NCI-H1436 treated with DMSO at 0.1 percent for 48 hours (cell line): ENCODE data around the gene MAML1.
"Not testable (repeated sequence)": the region's sequence is repeated elsewhere in the genome, so short reads cannot be mapped to it uniquely, and the experiment has no call there.

Source experiments
- DNase-seq: peaks from one replicate; lab custom pipeline; 2025; lab: John Stamatoyannopoulos, UW

MAML1 gene, protein sequence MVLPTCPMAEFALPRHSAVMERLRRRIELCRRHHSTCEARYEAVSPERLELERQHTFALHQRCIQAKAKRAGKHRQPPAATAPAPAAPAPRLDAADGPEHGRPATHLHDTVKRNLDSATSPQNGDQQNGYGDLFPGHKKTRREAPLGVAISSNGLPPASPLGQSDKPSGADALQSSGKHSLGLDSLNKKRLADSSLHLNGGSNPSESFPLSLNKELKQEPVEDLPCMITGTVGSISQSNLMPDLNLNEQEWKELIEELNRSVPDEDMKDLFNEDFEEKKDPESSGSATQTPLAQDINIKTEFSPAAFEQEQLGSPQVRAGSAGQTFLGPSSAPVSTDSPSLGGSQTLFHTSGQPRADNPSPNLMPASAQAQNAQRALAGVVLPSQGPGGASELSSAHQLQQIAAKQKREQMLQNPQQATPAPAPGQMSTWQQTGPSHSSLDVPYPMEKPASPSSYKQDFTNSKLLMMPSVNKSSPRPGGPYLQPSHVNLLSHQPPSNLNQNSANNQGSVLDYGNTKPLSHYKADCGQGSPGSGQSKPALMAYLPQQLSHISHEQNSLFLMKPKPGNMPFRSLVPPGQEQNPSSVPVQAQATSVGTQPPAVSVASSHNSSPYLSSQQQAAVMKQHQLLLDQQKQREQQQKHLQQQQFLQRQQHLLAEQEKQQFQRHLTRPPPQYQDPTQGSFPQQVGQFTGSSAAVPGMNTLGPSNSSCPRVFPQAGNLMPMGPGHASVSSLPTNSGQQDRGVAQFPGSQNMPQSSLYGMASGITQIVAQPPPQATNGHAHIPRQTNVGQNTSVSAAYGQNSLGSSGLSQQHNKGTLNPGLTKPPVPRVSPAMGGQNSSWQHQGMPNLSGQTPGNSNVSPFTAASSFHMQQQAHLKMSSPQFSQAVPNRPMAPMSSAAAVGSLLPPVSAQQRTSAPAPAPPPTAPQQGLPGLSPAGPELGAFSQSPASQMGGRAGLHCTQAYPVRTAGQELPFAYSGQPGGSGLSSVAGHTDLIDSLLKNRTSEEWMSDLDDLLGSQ

DNA sequence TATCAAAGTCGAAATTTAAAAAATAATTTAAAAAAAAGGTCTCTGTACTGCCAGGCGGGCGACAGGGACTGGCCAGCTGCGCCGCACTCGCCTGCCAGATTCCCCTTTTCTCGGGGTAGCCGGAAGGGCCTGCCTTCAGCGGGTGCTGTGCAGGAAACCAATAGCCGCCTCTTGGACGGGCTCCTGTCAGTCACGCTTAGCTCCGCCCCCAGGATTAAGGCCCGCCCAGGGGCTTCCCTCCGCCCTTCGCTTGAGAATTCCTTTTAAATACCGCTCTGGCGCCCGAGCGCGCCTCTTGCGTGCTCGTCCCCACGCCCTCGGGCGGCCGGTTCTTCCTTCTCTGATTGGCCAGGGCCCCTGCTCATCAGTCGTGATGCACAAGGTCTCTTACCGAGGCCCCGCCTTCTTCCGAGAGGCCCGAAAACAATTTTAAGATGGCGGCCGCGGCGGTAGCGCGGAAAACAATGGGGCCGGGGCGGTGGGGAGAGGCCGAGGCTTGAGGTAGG, at the start of gene MAML1:
Gene MAML1, plus strand, starts transcription at position 411 of the 506 bp plus-strand sequence. CDS start 291 bp downstream, outside the sequence.
- DNase-seq: peak; percentile 87

DNA sequence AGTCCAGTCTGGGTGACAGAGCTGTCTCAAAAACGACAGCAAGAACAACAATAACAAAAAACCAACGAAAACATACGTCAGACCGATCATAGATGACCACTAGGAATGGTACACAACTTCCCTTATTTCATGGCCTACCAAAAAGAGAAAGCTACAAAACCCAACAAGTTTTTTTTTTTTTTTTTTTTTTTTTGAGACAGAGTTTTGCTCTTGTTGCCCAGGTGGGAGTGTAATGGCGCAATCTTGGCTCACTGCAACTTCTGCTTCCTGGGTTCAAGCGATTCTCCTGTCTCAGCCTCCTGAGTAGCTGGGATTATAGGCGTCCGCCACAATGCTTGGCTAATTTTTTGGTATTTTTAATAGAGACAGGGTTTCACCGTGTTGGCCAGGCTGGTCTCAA, 43.4 kb upstream of the MAML1 start:
- DNase-seq: not testable (repeated sequence)

DNA sequence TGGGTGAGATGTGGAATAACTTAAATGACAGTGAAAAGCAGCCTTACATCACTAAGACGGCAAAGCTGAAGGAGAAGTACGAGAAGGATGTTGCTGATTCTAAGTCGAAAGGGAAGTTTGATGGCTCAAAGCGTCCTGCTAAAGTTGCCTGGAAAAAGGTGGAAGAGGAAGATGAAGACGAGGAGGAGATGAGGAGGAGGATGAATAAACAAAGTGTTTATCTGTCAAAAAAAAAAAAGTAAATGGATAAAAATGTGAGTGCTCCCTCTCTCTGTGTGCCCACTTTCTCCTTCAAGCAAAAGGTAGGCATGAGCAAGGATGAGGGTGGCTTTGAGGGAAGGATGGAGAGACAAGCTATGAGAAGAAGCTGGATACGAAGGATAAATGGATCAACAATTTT, 38.1 kb upstream of the MAML1 start:
- DNase-seq: no peak

DNA sequence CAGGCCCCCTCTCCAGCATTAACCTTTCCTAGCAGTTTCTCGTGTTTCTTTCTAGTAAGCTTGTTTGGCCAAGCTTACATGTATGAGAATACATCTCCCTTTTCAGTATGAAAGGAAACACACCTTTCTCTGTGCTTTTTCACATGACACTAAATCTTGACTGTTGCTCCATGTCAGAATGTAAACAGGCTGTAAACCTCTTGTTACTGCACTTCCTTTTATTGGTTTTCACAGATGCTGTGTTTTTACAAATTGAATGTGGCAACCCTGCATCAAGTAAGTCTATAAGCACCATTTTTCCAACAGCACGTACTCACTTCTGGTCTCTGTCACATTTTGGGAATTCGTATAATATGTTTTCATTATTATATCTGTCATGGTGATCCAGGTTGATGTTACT, 36.0 kb upstream of the MAML1 start:
- DNase-seq: no peak

DNA sequence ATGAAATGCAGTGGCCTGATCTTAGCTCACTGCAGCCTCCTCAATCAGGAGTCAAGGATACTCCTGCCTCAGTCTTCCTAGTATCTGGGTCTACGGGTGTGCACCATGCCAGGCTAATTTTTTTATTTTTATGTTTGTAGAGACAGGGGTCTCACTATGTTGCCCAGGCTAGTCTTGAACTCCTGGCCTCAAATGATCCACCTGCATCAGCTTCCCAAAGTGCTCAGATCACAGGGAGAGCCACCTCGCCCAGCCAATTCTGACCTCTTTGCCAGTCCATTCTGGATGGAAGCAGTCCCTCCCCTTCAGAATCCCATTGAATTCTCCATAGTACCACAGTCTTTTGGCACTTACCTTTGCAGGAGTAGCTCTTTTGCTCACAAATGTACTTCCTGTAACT, 35.5 kb upstream of the MAML1 start:
- no peak for DNase-seq

DNA sequence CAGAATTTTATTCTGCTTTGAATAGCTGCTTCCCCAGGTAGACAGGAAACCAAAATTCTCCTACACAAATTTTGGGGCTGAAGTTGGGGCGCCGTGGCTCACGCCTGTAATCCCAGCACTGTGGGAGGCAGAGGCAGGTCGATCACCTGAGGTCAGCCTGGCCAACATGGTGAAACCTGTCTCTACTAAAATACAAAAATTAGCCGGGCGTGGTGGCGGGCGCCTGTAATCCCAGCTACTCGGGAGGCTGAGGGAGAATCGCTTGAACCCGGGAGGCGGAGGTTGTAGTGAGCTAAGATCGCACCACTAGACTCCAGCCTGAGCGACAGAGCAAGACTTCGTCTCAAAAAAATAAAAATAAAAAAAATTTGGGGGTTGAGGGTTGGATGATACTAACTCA, 35.1 kb upstream of the MAML1 start:
- DNase-seq: not testable (repeated sequence)

DNA sequence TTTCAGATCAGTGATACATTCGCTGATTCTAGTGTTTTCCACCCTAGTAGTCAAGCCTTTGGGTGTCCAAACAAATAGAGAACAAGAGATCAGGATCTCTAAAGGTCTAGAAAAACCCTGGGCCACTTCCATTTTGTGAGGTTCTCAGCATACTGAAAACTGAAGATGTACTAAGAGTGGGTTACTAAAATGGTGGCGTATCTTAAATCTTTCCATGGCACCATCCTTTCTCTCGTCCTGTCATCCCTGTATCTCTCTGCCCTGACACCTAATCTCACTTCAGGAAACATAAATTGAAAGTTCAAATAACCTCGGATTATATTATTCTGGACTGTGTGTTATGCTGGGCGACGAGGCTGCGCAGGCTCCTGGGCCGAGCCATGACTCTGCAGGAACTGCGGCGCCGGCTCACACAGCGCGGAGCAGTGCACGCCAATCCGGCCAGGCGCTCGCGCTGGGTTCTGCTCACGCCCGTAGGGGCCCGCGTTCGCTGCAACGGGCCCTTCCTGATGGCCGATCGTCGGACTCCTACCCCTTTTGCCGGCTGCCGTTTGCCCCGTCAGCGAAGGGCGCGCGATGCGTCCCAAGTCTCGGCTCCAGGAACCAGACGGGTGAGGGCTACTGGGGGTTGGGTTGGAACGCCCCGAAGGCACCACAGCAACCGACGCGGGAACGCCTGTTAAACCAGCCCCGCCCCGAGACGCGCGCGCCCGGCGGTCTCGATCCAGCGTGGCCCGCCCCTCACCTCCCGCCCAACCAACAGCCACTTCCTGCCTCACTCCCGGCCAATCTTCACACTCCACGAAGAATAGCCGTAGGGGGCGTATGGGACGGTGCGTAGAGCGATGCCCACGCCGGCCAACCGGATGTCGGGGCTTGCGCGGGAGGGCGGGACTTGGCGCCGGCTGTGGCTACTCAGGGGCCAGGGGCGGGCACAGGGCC, 34.4 kb upstream of the MAML1 start:
- peak; percentile 72 for DNase-seq

DNA sequence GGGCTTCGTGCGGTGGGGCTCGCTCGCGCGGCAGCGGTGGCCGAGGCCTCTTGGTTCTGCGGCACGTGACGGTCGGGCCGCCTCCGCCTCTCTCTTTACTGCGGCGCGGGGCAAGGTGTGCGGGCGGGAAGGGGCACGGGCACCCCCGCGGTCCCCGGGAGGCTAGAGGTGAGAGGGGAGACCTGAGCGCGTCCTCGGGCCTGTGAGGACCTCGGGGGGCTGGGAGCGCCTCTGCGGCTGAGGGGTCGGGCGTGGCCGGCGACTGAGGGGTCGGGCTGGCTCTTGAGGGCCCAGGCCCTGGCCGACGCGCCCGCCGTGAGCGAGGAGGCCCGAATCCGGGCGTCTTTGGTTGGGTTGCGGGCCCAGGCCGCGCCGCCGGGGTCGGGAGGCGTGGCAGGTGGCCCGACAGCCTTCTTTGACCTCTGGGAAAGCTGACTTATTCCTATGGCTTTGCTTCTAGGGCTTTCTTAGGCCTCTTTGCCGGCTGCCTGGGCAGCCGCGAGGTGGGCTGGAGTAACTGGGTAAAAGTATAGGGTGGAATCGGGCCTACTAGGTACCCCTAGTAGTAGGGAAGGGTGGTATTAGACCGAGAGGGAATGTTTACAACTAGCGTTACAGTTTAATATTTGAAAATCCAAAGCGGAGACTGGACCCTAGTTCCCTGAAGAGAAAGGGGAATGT, 33.5 kb upstream of the MAML1 start, which contains the start of gene CANX:
Gene CANX, plus strand, starts transcription at position 33 of the 681 bp plus-strand sequence. CDS start 6,715 bp downstream, outside the sequence.
- DNase-seq: no peak

DNA sequence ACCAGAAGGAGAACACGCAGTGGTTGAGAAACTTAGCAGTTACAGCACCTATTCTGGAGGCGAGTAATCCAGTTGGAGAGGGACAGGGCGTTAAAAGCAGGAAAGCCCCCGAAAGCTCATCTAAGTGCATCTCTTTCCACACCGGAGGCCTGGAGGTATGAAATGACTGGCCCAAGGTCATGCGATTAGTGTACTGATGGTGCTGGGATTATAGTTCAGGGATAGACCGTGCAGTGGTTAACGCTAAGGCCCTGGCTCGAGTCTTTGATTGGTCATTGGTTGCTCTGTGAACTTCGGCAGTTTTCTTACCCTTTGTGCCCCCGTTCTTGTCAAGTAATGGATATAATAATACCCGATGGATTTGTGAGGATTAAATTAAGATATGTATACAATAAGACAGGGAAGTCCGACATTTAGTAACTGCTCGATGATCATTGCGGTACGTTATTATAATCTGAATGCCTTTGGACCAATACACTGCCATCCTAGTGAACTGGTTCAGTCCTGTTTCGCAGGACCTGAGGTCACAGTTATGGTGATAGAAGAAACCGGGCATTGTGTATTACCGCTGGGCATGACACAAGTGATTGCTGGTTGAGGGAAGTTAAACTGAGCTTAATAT, 32.9 kb upstream of the MAML1 start:
- no peak for DNase-seq

DNA sequence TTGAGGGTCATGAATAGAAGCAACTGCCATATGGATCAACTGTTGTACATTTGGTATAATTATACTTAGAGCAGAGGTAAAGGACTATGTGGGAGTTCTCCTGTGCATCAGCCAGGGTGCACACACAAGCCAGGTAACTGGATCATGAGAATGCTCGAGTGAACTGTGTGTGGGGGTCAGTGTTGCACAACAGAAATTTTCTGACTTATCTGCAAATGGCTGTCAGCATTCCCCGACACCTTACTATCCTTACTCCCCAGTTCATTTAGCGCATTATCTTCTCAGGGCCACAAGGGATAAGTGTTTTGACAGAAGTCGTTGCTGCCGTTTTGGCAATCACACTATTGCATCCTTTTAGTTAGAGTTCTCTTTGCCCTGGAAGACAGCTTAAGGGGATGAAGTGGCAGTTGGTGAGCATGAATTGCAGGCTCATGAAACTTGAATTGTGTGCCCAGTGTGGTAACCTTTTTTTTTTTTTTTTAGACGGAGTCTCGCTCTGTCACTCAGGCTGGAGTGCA, 32.2 kb upstream of the MAML1 start:
- no peak for DNase-seq

DNA sequence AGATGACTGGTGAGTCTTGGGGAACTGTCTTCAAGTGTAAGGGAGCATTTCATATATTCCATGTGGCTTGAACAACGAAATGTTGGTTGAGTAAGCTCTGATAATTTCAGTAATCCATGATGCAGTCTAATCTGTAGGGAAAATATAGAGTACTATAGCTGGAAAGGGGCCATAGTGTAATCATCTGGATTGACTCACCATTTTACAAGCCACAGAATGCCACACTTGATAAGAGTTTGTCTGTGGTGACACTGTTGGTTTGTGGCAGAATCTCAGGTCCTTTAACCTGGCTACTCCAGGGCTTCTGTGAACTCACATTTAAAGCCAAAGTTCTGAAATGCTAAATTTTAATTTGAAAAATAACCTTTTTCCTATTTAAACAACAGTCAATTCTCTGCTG, 16.3 kb upstream of the MAML1 start:
- no peak for DNase-seq

DNA sequence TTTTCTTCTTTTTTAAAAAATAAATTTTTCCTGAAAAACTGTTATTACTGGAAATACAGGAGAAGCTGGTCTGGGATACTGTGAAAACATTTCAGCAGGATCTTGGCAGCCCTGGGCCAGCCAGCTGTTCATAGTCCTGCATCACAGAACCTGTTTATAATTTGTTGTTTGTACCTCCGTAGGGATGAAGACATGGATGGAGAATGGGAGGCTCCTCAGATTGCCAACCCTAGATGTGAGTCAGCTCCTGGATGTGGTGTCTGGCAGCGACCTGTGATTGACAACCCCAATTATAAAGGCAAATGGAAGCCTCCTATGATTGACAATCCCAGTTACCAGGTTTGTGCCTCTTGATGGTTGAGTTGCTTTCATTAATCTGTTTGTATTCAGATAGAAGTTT, 12.4 kb upstream of the MAML1 start:
- no peak for DNase-seq

DNA sequence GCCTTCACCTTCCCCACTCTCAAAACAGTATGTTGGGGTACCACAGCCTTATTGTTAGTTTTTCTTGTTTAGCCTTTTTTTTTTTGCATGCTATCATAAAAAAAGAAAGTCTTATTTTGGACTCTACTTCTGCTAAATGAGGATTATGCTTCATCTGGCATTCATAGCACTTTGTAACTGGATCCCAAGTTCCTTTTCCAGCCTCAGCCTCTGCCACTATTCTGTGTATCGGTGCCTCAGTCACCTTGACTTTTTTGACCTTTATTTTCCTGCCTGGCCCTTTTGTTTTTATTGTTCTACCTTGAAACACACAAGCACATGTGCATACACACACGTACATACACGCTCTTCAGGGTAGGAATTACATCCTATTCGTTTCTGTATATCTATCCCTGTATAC, 8.5 kb upstream of the MAML1 start:
- no peak for DNase-seq

DNA sequence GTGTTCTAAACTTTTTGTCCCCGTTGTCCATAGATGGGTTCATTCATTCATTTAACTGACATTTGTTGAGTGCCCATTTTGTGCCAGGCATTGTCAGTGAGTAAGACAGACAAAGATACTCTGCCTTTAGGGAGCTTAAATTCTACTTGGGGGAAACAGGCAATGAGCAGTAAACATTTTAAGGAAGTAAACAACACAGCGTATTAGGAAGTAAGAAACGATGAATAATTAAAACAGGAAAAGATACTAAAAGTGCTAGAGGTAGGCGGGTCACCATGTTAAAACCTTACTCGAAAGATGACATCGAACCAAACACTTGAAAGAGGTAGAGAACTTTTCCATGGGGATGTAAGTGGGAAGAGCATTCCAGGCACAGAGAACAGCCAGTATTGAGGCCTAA, 5.5 kb upstream of the MAML1 start:
- DNase-seq: no peak

DNA sequence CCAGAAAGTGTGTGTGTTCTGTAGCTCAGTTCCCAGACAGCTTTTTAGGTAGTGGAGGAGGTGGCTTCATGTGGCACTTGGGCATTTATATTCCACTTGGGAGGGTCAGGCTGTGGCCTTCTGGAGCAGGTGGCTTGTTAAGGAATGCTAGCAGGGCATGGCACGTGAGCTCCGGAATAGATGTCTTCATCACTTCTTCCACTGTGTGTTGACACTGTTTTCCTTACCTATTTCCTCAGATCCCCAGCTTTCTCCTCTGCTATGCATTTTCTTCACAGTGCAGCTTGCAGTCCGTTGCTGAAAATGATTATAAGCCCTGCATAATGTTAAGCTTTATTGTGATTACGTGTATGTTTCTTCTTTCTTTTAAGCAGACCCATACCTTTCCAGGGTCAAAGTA, 3.3 kb upstream of the MAML1 start:
- no peak for DNase-seq

DNA sequence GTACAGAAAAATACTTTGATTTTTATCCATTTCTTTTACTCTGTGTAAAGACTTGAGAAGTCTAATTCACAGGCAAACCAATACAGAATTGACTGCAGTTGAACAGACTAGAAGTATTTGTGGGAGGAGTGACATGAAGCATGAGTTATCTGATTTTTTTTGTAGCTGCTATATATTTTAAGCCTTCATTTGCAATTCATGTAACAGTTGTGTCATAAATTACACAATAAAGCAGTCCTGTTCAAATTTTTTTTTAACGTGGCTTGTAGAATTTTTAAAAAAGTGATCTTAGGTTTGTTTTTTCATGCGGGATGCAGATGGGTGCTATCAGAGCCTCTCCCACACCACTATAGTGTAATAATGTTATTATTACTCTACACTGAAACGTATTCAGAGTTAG, 2.9 kb upstream of the MAML1 start:
- DNase-seq: no peak

DNA sequence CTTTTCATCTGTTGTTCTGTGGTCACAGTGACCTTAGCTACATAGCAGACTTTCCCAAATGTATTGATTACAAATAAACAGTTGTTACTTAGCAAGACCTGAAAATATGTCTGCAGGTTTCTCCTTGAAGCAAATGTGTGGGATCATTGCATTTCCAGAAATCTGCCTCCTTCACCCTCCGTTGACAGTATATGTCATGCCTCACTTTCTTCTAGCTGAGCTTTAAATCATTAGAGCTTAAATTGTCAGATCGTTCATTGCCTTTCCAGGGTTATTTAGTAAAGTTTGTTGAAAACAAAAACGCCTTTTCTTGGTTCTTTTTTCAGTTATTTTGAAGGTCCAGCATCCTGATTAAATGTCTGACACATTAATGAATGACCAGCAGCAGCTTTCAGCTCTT, 2.3 kb upstream of the MAML1 start:
- DNase-seq: no peak

DNA sequence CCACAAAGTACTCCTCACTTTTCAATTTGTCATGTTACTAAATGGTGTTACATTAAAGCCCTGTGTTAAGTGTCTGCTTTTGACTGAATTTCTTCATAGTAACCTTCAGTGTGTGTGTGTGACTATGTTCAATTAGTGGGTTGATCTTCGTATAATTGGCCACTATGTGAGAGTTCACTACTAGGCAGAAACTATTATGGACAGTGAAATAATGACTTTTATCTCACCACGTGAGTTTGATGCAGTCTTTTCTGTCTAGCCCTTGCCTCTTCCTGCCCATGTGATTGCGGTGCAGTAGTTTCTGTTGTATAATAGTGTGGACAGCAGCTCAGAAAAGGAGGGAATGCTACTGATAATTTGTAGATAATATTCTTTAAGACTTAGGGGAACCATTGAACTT, 1.8 kb upstream of the MAML1 start:
- DNase-seq: no peak

DNA sequence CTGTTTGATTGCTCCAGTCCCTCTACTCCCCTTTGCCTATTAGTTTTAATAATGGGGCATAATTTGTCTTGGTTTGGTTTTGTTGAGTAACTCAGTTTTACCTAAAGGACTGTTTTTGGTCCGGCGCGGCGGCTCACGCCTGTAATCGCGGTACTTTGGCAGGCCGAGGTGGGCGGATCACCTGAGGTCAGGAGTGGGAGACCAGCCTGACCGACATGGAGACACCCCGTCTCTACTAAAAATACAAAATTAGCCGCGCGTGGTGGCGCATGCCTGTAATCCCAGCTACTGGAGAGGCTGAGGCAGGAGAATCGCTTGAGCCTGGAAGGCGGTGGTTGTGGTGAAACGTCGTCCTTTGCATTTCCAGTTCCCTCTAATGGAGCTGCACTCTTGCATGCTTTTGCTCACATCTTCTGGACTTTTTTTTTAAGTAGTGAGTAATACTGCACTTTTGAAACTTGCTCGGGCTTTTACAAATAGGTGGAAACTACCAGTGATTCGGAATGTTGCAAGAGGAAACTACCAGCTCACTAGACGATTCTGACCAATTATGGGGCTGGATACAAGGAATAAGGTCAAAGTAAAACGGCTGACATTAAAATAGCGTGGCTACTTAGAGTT, 721 bp upstream of the MAML1 start:
- no peak for DNase-seq
